ENCODE results near the gene SPTLC2. TPM values are rescaled to one million over a fixed set of nuclear protein-coding genes. Genes with fewer than 3 reads are reported as not detected.
A peak's percentile ranks its signal among the peaks of the same experiment; 100 is the strongest.
"Not testable (repeated sequence)": the region's sequence is repeated elsewhere in the genome, so short reads cannot be mapped to it uniquely, and the experiment has no call there.

SPTLC2 gene
- total RNA-seq, 1 experiment from 2014 or later: 18.8 TPM

GRCh38 chr14:77589099-77589498 lies 27.3 kb downstream of the SPTLC2 start:
- DNase-seq (ENCODE audit: low read depth): no peak

- not testable (repeated sequence) for DNase-seq (ENCODE audit: low read depth)
Observed at GRCh38 chr14:77588411-77589025, 27.9 kb downstream of the SPTLC2 start.

GRCh38 chr14:77585385-77585784 lies 31.1 kb downstream of the SPTLC2 start:
- DNase-seq (ENCODE audit: low read depth): no peak

GRCh38 chr14:77584809-77585208 lies 31.6 kb downstream of the SPTLC2 start:
- no peak for DNase-seq (ENCODE audit: low read depth)

GRCh38 chr14:77583657-77584056 lies 32.8 kb downstream of the SPTLC2 start:
- DNase-seq (ENCODE audit: low read depth): no peak

- no peak for DNase-seq (ENCODE audit: low read depth)
Observed at GRCh38 chr14:77582511-77582910, 33.9 kb downstream of the SPTLC2 start.

- peak; percentile 71 for DNase-seq (ENCODE audit: low read depth)
Observed at GRCh38 chr14:77580964-77581505, 35.4 kb downstream of the SPTLC2 start.

- DNase-seq (ENCODE audit: low read depth): peak; percentile 30
Observed at GRCh38 chr14:77580477-77580876, 36.0 kb downstream of the SPTLC2 start.

- no peak for DNase-seq (ENCODE audit: low read depth)
Observed at GRCh38 chr14:77579780-77580179, 36.7 kb downstream of the SPTLC2 start.

- no peak for DNase-seq (ENCODE audit: low read depth)
Observed at GRCh38 chr14:77579065-77579464, 37.4 kb downstream of the SPTLC2 start.

GRCh38 chr14:77574446-77575115 lies 41.9 kb downstream of the SPTLC2 start:
- peak; percentile 36 for DNase-seq (ENCODE audit: low read depth)

- no peak for DNase-seq (ENCODE audit: low read depth)
Observed at GRCh38 chr14:77573964-77574363, 42.5 kb downstream of the SPTLC2 start.

GRCh38 chr14:77570706-77571268 lies 45.6 kb downstream of the SPTLC2 start:
- DNase-seq (ENCODE audit: low read depth): peak; percentile 13

- no peak for DNase-seq (ENCODE audit: low read depth)
Observed at GRCh38 chr14:77565994-77566305, 50.5 kb downstream of the SPTLC2 start.

- DNase-seq (ENCODE audit: low read depth): peak; percentile 9
Observed at GRCh38 chr14:77565289-77565993, 51.0 kb downstream of the SPTLC2 start.

GRCh38 chr14:77562681-77563080 lies 53.8 kb downstream of the SPTLC2 start:
- DNase-seq (ENCODE audit: low read depth): peak; percentile 58

- no peak for DNase-seq (ENCODE audit: low read depth)
Observed at GRCh38 chr14:77561881-77562280, 54.6 kb downstream of the SPTLC2 start.

GRCh38 chr14:77559381-77559780 lies 57.1 kb downstream of the SPTLC2 start:
- no peak for DNase-seq (ENCODE audit: low read depth)

- DNase-seq (ENCODE audit: low read depth): no peak
Observed at GRCh38 chr14:77557391-77557790, 59.0 kb downstream of the SPTLC2 start.

GRCh38 chr14:77556946-77557345 lies 59.5 kb downstream of the SPTLC2 start:
- no peak for DNase-seq (ENCODE audit: low read depth)

- no peak for DNase-seq (ENCODE audit: low read depth)
Observed at GRCh38 chr14:77554816-77555599, 61.4 kb downstream of the SPTLC2 start.

GRCh38 chr14:77554207-77554606 lies 62.2 kb downstream of the SPTLC2 start:
- DNase-seq (ENCODE audit: low read depth): no peak

All from M059J (cell line).